Lower lobe of right lung (tissue), 2 donors: ENCODE results near the gene RGS11. TPM values are rescaled to one million over a fixed set of nuclear protein-coding genes. Genes with fewer than 3 reads are reported as not detected.

Experiments
- ATAC-seq, 2 donors: fragments of 200-7000 bp; cut with Tn5 transposase; one replicate each; pipeline ENCODE4 v1.9.1; 2020 to 2022; ENCODE audit warnings: mild to moderate bottlenecking in 2 of 2, moderate library complexity in 2 of 2
- DNase-seq: peaks from one replicate; pipeline ENCODE4 v3.0.0-alpha.2; 2020
- H3K27ac ChIP-seq: fragments of 200-600 bp; one replicate; pipeline ENCODE4 v1.8.0; 2022
- H3K27me3 ChIP-seq: fragments of 200-600 bp; one replicate; pipeline ENCODE4 v1.8.0; 2022; ENCODE audit warnings: low read depth
- H3K36me3 ChIP-seq: fragments of 200-600 bp; one replicate; pipeline ENCODE4 v1.8.0; 2022; ENCODE audit warnings: mild to moderate bottlenecking
- H3K4me1 ChIP-seq: fragments of 200-600 bp; one replicate; pipeline ENCODE4 v1.8.0; 2022
- H3K4me3 ChIP-seq: fragments of 200-600 bp; one replicate; pipeline ENCODE4 v1.8.0; 2022; ENCODE audit warnings: mild to moderate bottlenecking
- H3K9me3 ChIP-seq: fragments of 200-600 bp; one replicate; pipeline ENCODE4 v1.8.0; 2022
- CTCF ChIP-seq: fragments of 200-600 bp; IDR thresholded peaks from one replicate; pipeline ENCODE4 v1.8.0; 2022; ENCODE audit warnings: antibody characterized with exemption, mild to moderate bottlenecking
- intact Hi-C: fragments of 100-400 bp; cut with DNase I; formaldehyde crosslinking; loops from one replicate; pipeline ENCODE4 v1.11.0; 2022
- total RNA-seq: library from RNA; stranded (reverse); fragmentation: NEBNext Ultra II Directional; extraction: Animal tissue kit (Norgen Biotek cat#: 25700); gene quantifications from one replicate; pipeline ENCODE4 v1.2.1, GENCODE V29; 2021
- donor health status: DM: no; HTN: yes; CAD: no; lungs with severe emphysema.

RGS11 gene
- total RNA-seq, 1 donor from 2014 or later, result 8.2 TPM

DNA sequence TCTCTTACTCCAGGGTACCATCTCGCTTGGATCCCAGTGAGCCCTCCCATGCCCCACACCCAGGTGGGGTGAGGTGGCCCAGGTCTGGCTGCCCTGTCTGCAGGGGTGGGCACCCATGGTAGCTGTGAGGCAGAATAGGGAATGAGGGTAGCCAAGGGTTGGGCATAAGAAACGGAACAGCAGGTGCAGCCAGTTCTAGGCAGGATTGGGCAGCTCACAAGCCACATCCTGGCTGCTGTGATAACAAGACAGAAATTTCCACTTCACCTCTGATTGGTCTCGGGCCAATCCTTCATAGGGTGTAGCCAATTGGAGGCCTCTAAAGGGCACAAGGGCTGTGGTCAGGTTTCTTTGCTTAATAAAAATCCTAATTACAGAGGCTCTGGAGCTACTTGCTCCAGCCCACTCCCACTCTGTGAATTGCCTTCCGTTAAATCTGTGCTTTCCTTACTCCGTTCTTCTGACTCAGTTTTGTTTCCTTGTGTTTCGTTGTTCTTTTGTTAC, 3.2 kb upstream of the RGS11 start:
- no peak overlapping the region for H3K27ac ChIP-seq
- ATAC-seq, result peak; percentile 22 to 37
- no peak for TF ChIP-seq CTCF
- peaks cover 15% of the 10 kb centered on the region for H3K4me1 ChIP-seq
- H3K27me3 ChIP-seq, result peaks cover 50% of the 10 kb centered on the region
- intact Hi-C loops, result no loop called here
- no peaks in the 10 kb centered on the region for H3K36me3 ChIP-seq
- DNase-seq, result no peak
- no peak overlapping the region for H3K4me3 ChIP-seq
- no peaks in the 10 kb centered on the region for H3K9me3 ChIP-seq

GRCh38 chr16:276426-277077, 808 bp upstream of the RGS11 start:
- Histone ChIP-seq H3K4me1 (peaks cover 15% of the 10 kb centered on the region), H3K4me3 (peak overlapping the region; percentile 58), H3K27me3 (peaks cover 48% of the 10 kb centered on the region), H3K27ac (no peak overlapping the region), H3K9me3 (no peaks in the 10 kb centered on the region), H3K36me3 (no peaks in the 10 kb centered on the region)
- intact Hi-C loops, result no loop called here
- DNase-seq, result no peak
- ATAC-seq, result no peak
- no peak for TF ChIP-seq CTCF

GRCh38 chr16:275041-275641, 603 bp downstream of the RGS11 start:
- Histone ChIP-seq H3K36me3 (no peaks in the 10 kb centered on the region), H3K4me1 (peaks cover 8% of the 10 kb centered on the region), H3K27ac (no peak overlapping the region), H3K4me3 (peak overlapping the region; percentile 58), H3K9me3 (no peaks in the 10 kb centered on the region), H3K27me3 (peaks cover 37% of the 10 kb centered on the region)
- peak in 1 of 2 donors; percentile 15 for ATAC-seq
- no peak for TF ChIP-seq CTCF
- intact Hi-C loops, result no loop called here
- DNase-seq, result no peak

DNA sequence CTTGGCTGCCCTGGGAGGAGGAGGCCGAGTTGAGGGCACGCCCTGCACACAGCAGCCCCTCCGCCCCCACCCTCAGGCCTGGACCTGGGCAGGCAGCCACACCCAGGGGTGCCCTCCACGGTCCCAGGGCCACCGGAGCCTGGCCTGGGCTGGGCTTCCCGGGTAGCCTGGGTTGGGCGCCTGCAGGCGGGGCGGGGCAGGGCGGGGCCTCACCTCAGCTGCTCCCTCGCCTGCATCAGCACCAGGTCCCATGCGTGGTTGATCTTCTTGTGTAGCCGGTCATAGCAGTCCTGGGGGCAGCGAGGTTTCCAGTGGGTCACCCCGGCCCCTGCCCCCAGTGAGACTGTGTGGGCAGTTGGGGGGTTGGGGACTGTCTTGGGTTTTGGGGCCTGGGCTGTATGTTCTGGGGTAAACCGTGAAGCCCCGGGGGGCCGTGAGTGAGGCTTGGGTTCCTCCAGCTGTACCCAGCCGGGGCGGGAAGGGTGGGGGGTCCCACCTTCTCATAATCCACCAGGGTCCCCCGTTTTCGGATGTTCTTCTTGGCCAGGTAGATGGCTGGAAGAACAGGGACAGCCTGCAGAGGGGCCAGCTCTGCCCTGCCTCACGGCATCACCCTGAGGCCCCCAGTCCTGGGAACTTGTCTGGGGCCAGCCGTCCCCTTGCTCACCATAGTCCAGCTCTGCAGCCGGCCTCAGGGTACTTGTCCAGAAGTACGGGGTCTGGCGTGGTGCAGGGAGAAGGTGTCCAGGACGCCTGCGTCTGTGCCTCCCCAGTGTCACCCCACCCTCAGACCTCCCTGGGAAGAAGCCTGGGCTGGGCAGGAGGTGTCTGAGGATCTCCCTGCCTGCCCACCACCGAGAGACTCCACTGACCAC, 2.0 kb downstream of the RGS11 start:
- DNase-seq, result no peak
- peaks cover 27% of the 10 kb centered on the region for H3K27me3 ChIP-seq

More for the DNA sequence above, 2.0 kb downstream of the RGS11 start:
- Histone ChIP-seq H3K4me3 (no peak overlapping the region), H3K4me1 (peaks cover 8% of the 10 kb centered on the region), H3K36me3 (no peaks in the 10 kb centered on the region), H3K27ac (no peak overlapping the region), H3K9me3 (no peaks in the 10 kb centered on the region)
- ATAC-seq, result peak; percentile 1 to 3
- no peak for TF ChIP-seq CTCF
- intact Hi-C loops, result no loop called here
